NCI-H1105 treated with DMSO at 0.1 percent for 48 hours (cell line): ENCODE measurements around the gene TWIST1.

ENCODE experiments used
- DNase-seq: peaks from one replicate; lab custom pipeline; 2025; lab: John Stamatoyannopoulos, UW

The TWIST1 gene

GRCh38 chr7:19117091-19117869 lies at the start of gene TWIST1:
TSS of gene TWIST1 (minus strand) at chr7:19117636. CDS start at chr7:19117321, 315 bp downstream.
- peak; percentile 25 for DNase-seq

- no peak for DNase-seq
These were observed 44.2 kb upstream of the TWIST1 start for GRCh38 chr7:19161671-19162070.

GRCh38 chr7:19146699-19147098 lies 29.3 kb upstream of the TWIST1 start:
- DNase-seq = no peak

GRCh38 chr7:19145434-19146115 lies 28.1 kb upstream of the TWIST1 start:
- DNase-seq = peak; percentile 17

- DNase-seq = no peak
These were observed 27.4 kb upstream of the TWIST1 start, which contains the start of gene FERD3L for GRCh38 chr7:19144661-19145433. TSS of gene FERD3L (minus strand) at chr7:19145421. CDS start at chr7:19145362, 59 bp downstream.

GRCh38 chr7:19143881-19144574 lies 26.6 kb upstream of the TWIST1 start:
- no peak for DNase-seq

GRCh38 chr7:19139706-19140327 lies 22.4 kb upstream of the TWIST1 start:
- DNase-seq = no peak

GRCh38 chr7:19133886-19134285 lies 16.4 kb upstream of the TWIST1 start:
- no peak for DNase-seq

GRCh38 chr7:19133390-19133789 lies 16.0 kb upstream of the TWIST1 start:
- DNase-seq = peak; percentile 14

GRCh38 chr7:19128856-19129255 lies 11.4 kb upstream of the TWIST1 start:
- no peak for DNase-seq

GRCh38 chr7:19121977-19122588 lies 4.6 kb upstream of the TWIST1 start:
- peak; percentile 36 for DNase-seq

GRCh38 chr7:19119870-19120486 lies 2.5 kb upstream of the TWIST1 start:
- no peak for DNase-seq

- no peak for DNase-seq
These were observed 1.9 kb upstream of the TWIST1 start for GRCh38 chr7:19119372-19119771.

GRCh38 chr7:19118636-19119371 lies 1.4 kb upstream of the TWIST1 start:
- DNase-seq = no peak

- DNase-seq = no peak
These were observed 603 bp upstream of the TWIST1 start for GRCh38 chr7:19117870-19118608.

- peak; percentile 20 for DNase-seq
These were observed 1.0 kb downstream of the TWIST1 start for GRCh38 chr7:19116121-19117090.

- DNase-seq = no peak
These were observed 2.9 kb downstream of the TWIST1 start for GRCh38 chr7:19114551-19114855.
